HG03565 (cell line): Measurements from ENCODE around the gene KATNA1.
"Not testable (repeated sequence)": the region's sequence is repeated elsewhere in the genome, so short reads cannot be mapped to it uniquely, and the experiment has no call there.

ENCODE experiments used
- ATAC-seq: cut with Tn5 transposase; IDR thresholded peaks from one replicate; pipeline ENCODE4 v1.9.1; 2021; ENCODE audit warnings: mild to moderate bottlenecking, moderate library complexity; ENCODE audit not compliant: unreplicated experiment

The KATNA1 gene

DNA sequence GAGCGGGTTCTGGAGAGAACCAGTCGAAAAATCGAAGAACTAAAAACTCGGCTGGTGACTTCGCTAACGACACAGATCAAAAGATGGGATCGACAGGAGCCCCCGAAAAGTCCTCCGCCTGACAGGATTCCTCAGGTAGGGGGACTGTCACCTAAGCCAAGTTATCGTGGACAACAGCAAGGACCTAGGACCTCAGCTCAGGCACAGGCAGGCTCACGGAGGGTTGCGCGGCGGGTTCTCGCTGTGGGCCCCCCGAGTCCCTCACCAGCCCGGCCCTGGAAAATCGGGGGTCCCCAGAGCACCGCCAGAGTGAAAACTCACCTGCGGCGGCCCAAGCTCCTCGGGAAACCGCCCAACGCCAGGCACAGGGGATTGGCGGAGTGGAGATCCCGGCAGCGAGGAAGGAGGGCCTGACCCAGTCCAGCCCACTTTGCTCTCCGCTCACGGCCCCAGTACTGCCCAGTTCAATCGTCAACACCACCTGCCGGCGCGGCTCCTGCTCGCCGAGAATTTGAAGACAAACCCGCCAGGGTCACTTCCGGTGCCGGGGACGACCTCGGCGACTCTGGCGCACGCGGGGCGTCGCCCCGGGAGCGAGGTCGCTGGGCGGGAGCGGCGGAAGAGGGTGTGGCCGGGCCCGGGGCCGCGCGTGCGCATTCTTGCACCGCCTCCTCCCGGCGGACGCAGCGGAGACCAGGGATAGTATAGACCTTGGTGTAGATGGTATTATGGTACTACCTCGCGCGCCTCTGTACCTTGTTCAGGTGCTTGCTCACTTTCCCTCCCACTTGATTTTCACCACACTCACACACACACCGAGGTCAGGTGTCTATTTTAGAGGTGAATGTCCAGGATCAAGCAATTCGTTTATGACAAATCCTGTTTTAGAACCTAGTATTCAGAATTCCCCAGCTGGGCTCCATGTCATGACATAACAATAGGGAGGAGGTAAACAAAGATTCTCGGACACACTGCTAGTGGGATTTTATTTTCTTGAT, at the start of gene KATNA1:
Gene KATNA1 (minus strand): TSS at position 567 of the 998 bp plus-strand sequence. CDS start 10,167 bp downstream, outside the sequence.
- peak; percentile 82 for ATAC-seq

- ATAC-seq = no peak
These were observed 49.7 kb upstream of the KATNA1 start for GRCh38 chr6:149698175-149698574.

GRCh38 chr6:149696901-149697300, 48.4 kb upstream of the KATNA1 start:
- no peak for ATAC-seq

DNA sequence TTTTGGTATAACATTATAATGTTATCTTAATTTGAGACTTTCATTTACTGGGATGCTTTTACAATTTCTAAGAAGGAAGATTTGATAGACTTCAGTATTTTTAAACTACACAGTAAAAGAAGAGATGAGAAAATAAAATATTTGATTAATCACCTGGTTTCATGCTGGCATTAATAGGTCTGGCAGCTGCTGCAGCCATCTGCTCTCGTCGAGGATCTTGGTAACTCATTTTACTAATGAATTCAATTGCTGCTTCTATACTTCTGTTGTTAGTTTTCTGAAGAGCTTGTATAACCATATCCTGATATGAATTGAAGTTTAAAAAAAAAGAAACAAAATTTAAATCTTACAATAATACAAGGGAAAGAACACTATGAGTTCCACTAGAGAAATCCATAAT, 46.4 kb upstream of the KATNA1 start:
- ATAC-seq = no peak

GRCh38 chr6:149691201-149691600, 42.7 kb upstream of the KATNA1 start:
- no peak for ATAC-seq

- no peak for ATAC-seq
These were observed 37.7 kb upstream of the KATNA1 start for GRCh38 chr6:149686230-149686629.

DNA sequence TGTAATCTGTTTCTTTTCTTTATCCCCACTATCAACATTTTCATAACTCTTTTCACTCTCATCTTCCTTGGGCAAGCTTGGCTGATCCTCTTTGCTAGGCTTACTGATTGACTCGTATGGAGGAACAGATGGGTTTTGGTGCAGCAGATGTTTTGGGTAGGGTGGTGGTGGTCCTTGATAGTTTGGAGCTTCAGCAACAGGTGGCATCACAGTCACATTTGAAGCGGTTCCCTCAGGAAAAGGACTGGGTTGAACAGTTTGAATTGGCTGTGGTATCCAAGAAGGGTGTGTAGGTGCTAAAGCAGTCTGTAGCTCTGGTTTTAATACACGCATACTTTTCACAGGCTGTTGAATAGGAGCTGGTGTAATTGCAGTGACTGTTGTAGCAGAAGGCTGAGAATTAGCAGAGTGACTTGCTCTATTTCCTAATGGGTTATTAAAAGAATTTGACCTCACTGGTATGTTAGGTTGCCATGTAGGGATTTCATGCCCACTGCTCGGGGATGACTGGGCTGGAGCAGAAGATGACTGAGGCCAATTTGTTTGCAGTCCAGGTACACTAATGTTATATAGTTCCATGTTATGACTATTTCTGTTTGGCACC, 34.8 kb upstream of the KATNA1 start:
- ATAC-seq = no peak

DNA sequence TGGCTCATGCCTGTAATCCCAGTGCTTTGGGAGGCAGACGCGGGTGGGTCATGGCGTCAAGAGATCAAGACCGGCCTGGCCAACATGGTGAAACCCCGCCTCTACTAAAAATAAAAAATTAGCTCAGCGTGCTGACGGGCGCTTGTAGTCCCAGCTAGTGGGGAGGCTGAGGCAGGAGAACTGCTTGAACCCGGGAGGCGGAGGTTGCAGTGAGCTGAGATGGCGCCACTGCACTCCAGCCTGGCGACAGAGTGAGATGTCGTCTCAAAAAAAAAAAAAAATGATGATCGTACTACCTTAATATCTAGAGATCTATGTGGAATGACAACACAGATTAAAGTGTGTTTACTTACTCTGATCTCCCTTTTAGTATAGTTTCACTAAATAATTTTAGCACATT, 33.3 kb upstream of the KATNA1 start:
- ATAC-seq = not testable (repeated sequence)

DNA sequence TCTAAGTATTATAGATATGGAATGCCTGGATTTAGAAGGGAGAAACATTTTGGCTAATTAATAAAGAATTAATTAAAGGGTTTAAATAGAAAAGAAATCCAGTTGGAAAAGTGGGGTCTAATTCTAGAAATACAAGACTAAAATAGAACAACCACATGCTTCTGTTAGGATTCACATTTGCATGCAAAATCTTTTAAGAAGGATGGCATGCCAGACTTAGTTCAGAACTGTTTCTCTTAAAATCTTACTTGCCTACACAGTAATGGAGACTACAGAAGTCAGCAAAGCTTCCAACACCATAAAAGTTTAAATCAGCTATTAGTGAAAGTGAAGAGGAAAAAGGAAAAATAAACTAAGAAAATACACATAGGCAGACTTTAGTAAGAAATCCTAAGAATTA, 32.7 kb upstream of the KATNA1 start:
- ATAC-seq = no peak

DNA sequence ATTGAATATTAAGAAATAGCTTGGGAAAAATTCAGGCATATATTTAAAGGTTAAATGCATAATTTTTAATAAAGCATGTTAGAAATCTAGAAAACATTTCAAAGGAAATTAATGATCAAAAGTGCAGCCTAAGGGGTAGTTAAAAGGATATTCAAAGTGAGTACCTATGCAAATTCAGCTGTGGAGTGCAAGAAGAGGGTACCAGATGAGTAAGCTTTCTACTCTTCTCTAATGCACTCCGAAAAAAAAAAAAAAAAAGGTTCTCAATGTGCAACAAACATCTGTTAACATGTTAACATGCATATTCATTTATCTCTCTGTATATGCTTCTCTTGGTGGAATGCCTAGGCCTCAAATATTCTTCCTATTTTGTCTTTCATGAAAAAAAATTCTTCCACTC, 32.0 kb upstream of the KATNA1 start:
- no peak for ATAC-seq

DNA sequence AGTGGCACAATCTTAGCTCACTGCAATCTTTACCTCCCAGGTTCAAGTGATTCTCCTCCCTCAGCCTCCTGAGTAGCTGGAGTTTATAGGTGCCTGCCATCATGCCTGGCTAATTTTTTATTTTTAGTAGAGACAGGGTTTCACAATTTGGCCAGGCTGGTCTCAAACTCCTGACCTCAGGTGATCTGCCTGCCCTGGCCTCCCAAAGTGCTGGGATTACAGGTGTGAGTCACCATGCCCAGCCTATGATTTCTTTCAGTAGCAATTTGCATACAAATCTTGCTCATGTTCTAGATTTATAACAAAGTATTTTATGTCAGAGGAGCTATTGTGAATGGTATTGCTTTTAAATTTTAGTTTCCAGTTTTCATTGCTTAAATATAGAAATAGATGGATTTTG, 23.8 kb upstream of the KATNA1 start:
- not testable (repeated sequence) for ATAC-seq

DNA sequence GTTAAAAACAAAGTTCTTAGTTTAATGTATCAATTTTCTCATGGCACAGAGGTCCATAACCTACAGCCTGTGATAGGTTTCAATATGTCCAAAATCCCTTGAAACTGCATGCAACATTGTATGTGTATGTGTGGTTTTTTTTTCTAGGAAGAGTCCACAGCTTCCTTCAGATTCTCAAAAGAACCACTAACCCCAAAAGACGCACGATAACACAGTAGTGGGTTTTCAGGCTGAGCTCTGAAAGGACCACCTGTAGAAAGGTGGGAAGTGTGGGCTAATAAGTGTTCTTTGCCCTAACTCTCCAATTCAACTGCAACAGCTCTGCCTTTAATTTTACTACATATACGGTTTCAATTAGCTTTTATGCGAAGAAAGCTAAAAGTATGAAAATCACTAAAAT, 11.5 kb upstream of the KATNA1 start:
- ATAC-seq = no peak

- ATAC-seq = no peak
These were observed 8.9 kb upstream of the KATNA1 start for GRCh38 chr6:149657441-149657840.

- ATAC-seq = no peak
These were observed 2.5 kb upstream of the KATNA1 start for GRCh38 chr6:149651056-149651455.

GRCh38 chr6:149646599-149646998, 1.9 kb downstream of the KATNA1 start:
- no peak for ATAC-seq

DNA sequence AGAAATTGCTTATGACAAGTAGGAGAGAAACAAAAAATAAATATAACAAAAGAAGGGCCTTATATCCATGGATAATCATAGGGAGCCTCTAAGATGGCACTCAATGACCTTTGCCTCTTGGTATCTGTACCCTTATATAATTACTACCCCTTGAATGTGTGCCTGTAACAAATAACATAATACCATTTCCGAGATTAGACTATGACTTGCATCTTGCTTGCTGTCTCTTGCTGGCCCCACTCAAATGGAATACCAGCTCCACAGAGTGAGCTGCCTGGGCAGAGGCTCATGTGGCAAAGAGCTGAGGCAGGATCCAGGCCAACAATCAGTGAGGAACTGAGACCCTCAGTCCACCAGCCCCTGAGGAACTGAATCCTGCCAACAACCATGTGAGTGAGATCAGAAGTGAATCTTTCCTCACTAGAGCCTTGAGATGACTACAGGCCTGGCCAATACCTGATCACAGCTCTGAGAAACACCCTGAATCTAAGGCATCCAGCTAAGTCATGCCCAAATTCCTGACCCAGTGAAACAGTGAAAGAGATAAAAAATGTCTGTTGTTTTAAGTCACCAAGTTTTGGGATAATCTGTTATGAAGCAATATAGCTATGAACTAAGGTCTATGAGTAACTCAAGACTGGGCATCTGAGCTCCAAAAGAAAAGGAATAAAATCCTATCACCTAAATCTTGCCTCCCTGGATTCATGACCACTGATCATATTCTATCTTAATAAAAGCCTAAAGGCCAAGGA, 5.5 kb downstream of the KATNA1 start:
- ATAC-seq = no peak

DNA sequence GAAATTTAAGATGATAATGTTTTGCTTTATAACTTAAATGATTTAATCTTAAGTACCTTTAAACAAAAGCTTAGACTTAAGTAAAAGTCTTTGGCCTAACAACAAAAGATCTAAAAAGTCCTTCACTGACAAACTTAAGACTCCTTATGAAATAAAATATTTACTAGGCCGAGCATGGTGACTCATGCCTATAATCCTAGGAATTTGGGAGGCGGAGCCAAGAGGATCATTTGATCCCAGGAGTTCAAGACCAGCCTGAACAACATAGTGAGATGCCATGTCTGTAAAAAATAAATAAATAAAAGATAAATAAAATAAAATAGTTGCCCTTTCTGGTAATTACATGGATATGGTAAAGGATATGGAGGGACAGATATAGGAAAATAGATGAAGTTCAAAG, 12.4 kb downstream of the KATNA1 start:
- no peak for ATAC-seq

DNA sequence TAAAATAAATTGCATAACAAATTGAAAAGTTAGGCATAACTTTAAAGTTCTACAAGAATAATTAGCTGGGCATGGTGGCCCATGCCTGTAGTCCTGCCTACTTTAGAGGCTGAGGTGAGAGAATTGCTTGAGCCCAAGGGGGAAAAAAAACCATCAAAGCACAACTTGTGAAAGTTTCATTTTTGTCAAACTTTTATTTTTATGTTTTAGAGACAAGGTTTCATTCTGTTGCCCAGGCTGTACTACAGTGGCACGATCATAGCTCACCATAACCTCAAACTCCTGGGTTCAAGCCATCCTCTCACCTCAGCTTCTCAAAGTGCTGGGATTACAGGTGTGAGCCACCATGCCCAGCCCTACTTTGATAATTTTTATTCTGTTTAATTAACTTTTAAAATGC, 14.2 kb downstream of the KATNA1 start:
- no peak for ATAC-seq

DNA sequence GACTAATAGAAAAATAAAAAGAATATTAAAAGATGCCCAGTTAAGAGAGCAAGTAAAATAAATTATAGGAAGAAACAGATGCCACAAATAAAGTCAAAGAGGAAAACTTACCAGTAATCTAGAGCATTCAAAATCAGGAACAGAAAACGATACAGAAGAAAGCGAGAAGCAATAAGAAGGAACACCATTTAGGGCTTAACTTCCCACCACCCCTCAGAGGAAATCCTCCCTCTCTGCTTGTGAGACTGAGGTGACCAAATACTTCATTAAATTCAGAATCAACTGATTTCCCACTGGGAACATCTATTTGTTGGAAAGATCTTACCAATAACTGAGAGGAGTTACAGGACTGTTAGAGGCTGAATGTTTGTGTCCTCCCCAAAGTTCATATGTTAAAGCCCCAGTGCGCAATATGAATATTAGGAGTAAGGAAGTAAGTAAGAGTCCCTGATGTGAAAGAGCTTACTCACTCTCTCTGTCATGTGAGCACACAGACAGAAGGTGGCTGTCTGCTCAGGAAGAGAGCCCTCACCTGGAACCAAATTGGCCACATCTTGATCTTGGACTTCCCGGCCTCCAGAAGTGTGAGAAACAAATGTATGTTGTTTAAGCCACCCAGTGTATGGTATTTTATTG, 19.5 kb downstream of the KATNA1 start:
- peak; percentile 76 for ATAC-seq

DNA sequence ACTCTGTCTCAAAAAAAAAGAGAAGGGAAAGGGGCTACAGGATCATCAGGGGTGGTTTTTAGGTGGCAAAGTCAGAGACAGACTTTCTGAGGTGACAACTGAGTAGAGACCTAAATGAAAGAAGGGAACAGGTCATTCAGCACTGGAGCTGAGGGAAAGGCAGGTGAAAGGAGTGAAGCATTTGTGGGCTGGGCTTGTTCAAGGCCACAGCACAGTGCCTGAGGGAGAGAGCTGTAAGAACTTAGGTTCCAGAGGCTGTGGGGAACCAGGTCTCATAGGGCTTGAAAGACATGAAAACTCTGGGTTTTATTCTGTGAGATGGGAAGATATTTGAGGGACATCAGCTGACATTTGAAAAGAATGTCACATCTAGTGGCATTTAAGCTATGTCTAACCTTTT, 20.8 kb downstream of the KATNA1 start:
- ATAC-seq = no peak

- ATAC-seq = no peak
These were observed 32.7 kb downstream of the KATNA1 start for GRCh38 chr6:149615805-149616204.
